IMR-90 (cell line): ENCODE data around the gene TANGO2. TPM values are rescaled to one million over a fixed set of nuclear protein-coding genes. Genes with fewer than 3 reads are reported as not detected.

Source experiments
- ATAC-seq: fragments of 200-7000 bp; cut with Tn5 transposase; 2 replicates; pipeline ENCODE4 v1.9.1; 2020; ENCODE audit warnings: low read depth, mild to moderate bottlenecking, moderate library complexity
- BruUV-seq: library from RNA; stranded (reverse); fragments of 400-500 nt; replicated peaks from 2 replicates; lab custom pipeline; 2021; lab: Mats Ljungman, UMichigan
- CTCF ChIA-PET: fragments of 300-600 bp; formaldehyde crosslinking; extraction: SDS; loops from one replicate; lab custom pipeline; 2021; ENCODE audit warnings: antibody characterized with exemption; lab: Yijun Ruan, JAX
- POLR2A ChIA-PET: fragments of 300-600 bp; sonication (Branson Sonifier 250); formaldehyde crosslinking; loops from one replicate; lab custom pipeline; 2022; ENCODE audit warnings: antibody characterized with exemption; ENCODE audit not compliant: unreplicated experiment; lab: Charles Lee
- DNase-seq: peaks from one replicate; pipeline ENCODE4 v3.0.0; 2013
- H2AFZ ChIP-seq: replicated peaks from 2 replicates; pipeline ENCODE3; 2013; ENCODE audit warnings: low read length, mild to moderate bottlenecking; ENCODE audit not compliant: poor library complexity
- H2AK5ac ChIP-seq: 2 replicates; pipeline ENCODE4 v1.6.1; 2013; ENCODE audit warnings: low read depth, low read length, inconsistent platforms
- H2AK9ac ChIP-seq: replicated peaks from 2 replicates; pipeline ENCODE3; 2013; ENCODE audit warnings: mild to moderate bottlenecking, low read depth, low read length, moderate library complexity; ENCODE audit not compliant: poor library complexity
- H2BK120ac ChIP-seq: 2 replicates; pipeline ENCODE4 v1.6.1; 2013; ENCODE audit warnings: low read depth, low read length, inconsistent platforms
- H2BK15ac ChIP-seq: 3 replicates; pipeline ENCODE4 v1.6.1; 2013; ENCODE audit warnings: low read depth, low read length, inconsistent platforms
- H2BK20ac ChIP-seq: 2 replicates; pipeline ENCODE4 v1.6.1; 2013; ENCODE audit warnings: low read depth, mild to moderate bottlenecking, inconsistent platforms, low read length, moderate library complexity
- H2BK5ac ChIP-seq: 2 replicates; pipeline ENCODE4 v1.6.1; 2013; ENCODE audit warnings: mild to moderate bottlenecking, low read depth, low read length, inconsistent platforms; ENCODE audit not compliant: poor library complexity, severe bottlenecking
- H3K14ac ChIP-seq: replicated peaks from 2 replicates; pipeline ENCODE4 v1.6.1; 2013; ENCODE audit warnings: low read depth, low read length, inconsistent platforms
- H3K18ac ChIP-seq: 2 replicates; pipeline ENCODE4 v1.6.1; 2013; ENCODE audit warnings: low read depth, low read length, control low read depth
- H3K23ac ChIP-seq: 2 replicates; pipeline ENCODE4 v1.6.1; 2013; ENCODE audit warnings: low read depth, low read length, inconsistent platforms
- H3K27ac ChIP-seq: 2 replicates; pipeline ENCODE4 v1.5.1; 2013; ENCODE audit warnings: mild to moderate bottlenecking, control low read depth, low read length; ENCODE audit not compliant: insufficient read depth
- H3K27me3 ChIP-seq: 2 replicates; pipeline ENCODE4 v1.6.1; 2013; ENCODE audit warnings: low read length; ENCODE audit not compliant: control insufficient read depth, insufficient read depth
- H3K36me3 ChIP-seq: 2 replicates; pipeline ENCODE4 v1.6.1; 2013; ENCODE audit warnings: low read length, mixed read lengths; ENCODE audit not compliant: control insufficient read depth, insufficient read depth
- H3K4ac ChIP-seq: 2 replicates; pipeline ENCODE4 v1.6.1; 2013; ENCODE audit warnings: low read depth, low read length, inconsistent platforms
- H3K4me1 ChIP-seq: 2 replicates; pipeline ENCODE4 v1.6.1; 2013; ENCODE audit warnings: low read length, mixed read lengths; ENCODE audit not compliant: control insufficient read depth, insufficient read depth
- H3K4me2 ChIP-seq: 2 replicates; pipeline ENCODE4 v1.6.1; 2013; ENCODE audit warnings: low read depth, mild to moderate bottlenecking, control low read depth, low read length, moderate library complexity
- H3K4me3 ChIP-seq: 2 replicates; pipeline ENCODE4 v1.5.1; 2013; ENCODE audit warnings: low read depth, mild to moderate bottlenecking, control low read depth, low read length, moderate library complexity; ENCODE audit not compliant: insufficient read depth
- H3K56ac ChIP-seq: 2 replicates; pipeline ENCODE4 v1.6.1; 2013; ENCODE audit warnings: low read length, inconsistent platforms; ENCODE audit not compliant: insufficient read depth; ENCODE audit errors: extremely low read depth
- H3K79me1 ChIP-seq, 2 experiments: 2 replicates each; pipeline ENCODE4 v1.6.1; 2013; ENCODE audit warnings: low read length in 2 of 2, inconsistent platforms in 1 of 2, low read depth in 1 of 2
- H3K9ac ChIP-seq: 2 replicates; pipeline ENCODE4 v1.6.1; 2013; ENCODE audit warnings: low read depth, low read length, control low read depth
- H3K9me1 ChIP-seq: 2 replicates; pipeline ENCODE4 v1.6.1; 2013; ENCODE audit warnings: low read length, inconsistent platforms; ENCODE audit not compliant: insufficient read depth
- H3K9me3 ChIP-seq: 2 replicates; pipeline ENCODE4 v1.6.1; 2013; ENCODE audit warnings: low read length; ENCODE audit not compliant: control insufficient read depth, insufficient read depth
- H4K20me1 ChIP-seq: 2 replicates; pipeline ENCODE4 v1.6.1; 2013; ENCODE audit warnings: low read length, inconsistent platforms; ENCODE audit not compliant: insufficient read depth
- H4K5ac ChIP-seq: 2 replicates; pipeline ENCODE4 v1.6.1; 2013; ENCODE audit warnings: mild to moderate bottlenecking, low read depth, low read length, control low read depth
- H4K8ac ChIP-seq, 2 experiments: 2 replicates each; pipeline ENCODE4 v1.6.1; 2013; ENCODE audit warnings: low read depth in 2 of 2, low read length in 2 of 2, control low read depth in 1 of 2, inconsistent platforms in 1 of 2
- H4K91ac ChIP-seq: 2 replicates; pipeline ENCODE4 v1.6.1; 2013; ENCODE audit warnings: low read depth, low read length, inconsistent platforms; ENCODE audit not compliant: insufficient read depth
- BHLHE40 ChIP-seq: fragments of 150-350 bp; IDR thresholded peaks from 2 replicates; pipeline ENCODE4 v1.6.1; 2016; ENCODE audit warnings: mild to moderate bottlenecking, low read depth, low read length
- FOS ChIP-seq: fragments of 150-350 bp; IDR thresholded peaks from 2 replicates; pipeline ENCODE4 v1.6.1; 2016; ENCODE audit warnings: low read depth, low read length
- POLR2A ChIP-seq: IDR thresholded peaks from 2 replicates; pipeline ENCODE4 v1.6.1; 2012; ENCODE audit warnings: mild to moderate bottlenecking, low read depth, low read length
- RAD21 ChIP-seq: IDR thresholded peaks from 2 replicates; pipeline ENCODE4 v1.6.1; 2012; ENCODE audit warnings: low read length, improper control_type of control experiment
- RFX5 ChIP-seq: IDR thresholded peaks from 2 replicates; pipeline ENCODE4 v1.8.0; 2012; ENCODE audit warnings: low read depth, mild to moderate bottlenecking, low read length, moderate library complexity
- SMC3 ChIP-seq: fragments of 150-350 bp; IDR thresholded peaks from 2 replicates; pipeline ENCODE4 v1.6.1; 2016; ENCODE audit warnings: low read depth, mild to moderate bottlenecking, antibody characterized with exemption, low read length, moderate library complexity
- WGBS, 2 experiments: methylation state at CpG; one replicate each; pipeline versions ENCODE4 v1.1.5 to v1.1.7; 2013; ENCODE audit warnings: missing lambda C conversion rate in 2 of 2; ENCODE audit not compliant: insufficient read length in 1 of 2; ENCODE audit errors: extremely low coverage in 2 of 2; 5-methylcytosine and 5-hydroxymethylcytosine counted together
- dilution Hi-C: fragments of 300-500 bp; cut with HindIII; formaldehyde crosslinking; loops from one replicate; pipeline ENCODE4 v1.14.3; 2018; ENCODE audit warnings: low sequenced_read_pairs; ENCODE audit not compliant: unreplicated experiment
- in situ Hi-C: fragments of 300-500 bp; cut with MboI; formaldehyde crosslinking; loops from 3 replicates; pipeline ENCODE4 v1.14.3; 2019; ENCODE audit warnings: low sequenced_read_pairs, inconsistent platforms, mixed read lengths
- intact Hi-C: fragments of 100-400 bp; cut with micrococcal nuclease; formaldehyde crosslinking; loops from 2 replicates; pipeline ENCODE4 v1.10.0; 2022
- polyA plus RNA-seq, 3 experiments: library from polyadenylated mRNA; depleted of rRNA; stranded (reverse); fragments of >200 nt; gene quantifications; 2 replicates each; pipeline ENCODE4 v1.2.3, GENCODE V29; 2012; ENCODE audit warnings: low replicate concordance in 1 of 3
- total RNA-seq: library from RNA; depleted of rRNA; stranded (reverse); fragments of >200 nt; gene quantifications from 2 replicates; pipeline ENCODE4 v1.2.3, GENCODE V29; 2012
- TF ChIP-seq, protein P1 (sequence below): fragments of 150-350 bp; IDR thresholded peaks from 2 replicates; pipeline ENCODE4 v1.6.1; 2017; ENCODE audit warnings: mild to moderate bottlenecking, antibody characterized with exemption, low read length, low read depth

Gene TANGO2
- total and polyA plus RNA-seq, 2 of the 4 experiments (the other 2 are of a cell fraction): 45.1 to 75.1 TPM

- Histone ChIP-seq H3K4ac (no peak overlapping the region), H3K23ac (no peak overlapping the region), H2AK9ac (peak overlapping the region; percentile 58), H2BK15ac (no peak overlapping the region), H3K79me1 (no peaks in the 10 kb centered on the region), H3K9me3 (no peaks in the 10 kb centered on the region), H4K91ac (no peak overlapping the region), H3K9me1 (no peaks in the 10 kb centered on the region), H4K20me1 (peaks cover 18% of the 10 kb centered on the region), H4K8ac (no peak overlapping the region), H2BK5ac (no peak overlapping the region), H3K56ac (no peak overlapping the region), H2BK120ac (no peak overlapping the region), H2AFZ (no peak overlapping the region), H3K9ac (no peak overlapping the region), H3K18ac (no peak overlapping the region), H3K4me2 (no peak overlapping the region), H3K27ac (no peak overlapping the region), H2AK5ac (no peak overlapping the region), H3K36me3 (peaks cover 28% of the 10 kb centered on the region), H2BK20ac (no peak overlapping the region), H3K14ac (no peak overlapping the region), H4K5ac (no peak overlapping the region), H3K4me3 (no peak overlapping the region), H3K4me1 (0 out of 2 replicates have a peak, but pooled peaks cover 1% of the 10 kb centered on the region), H3K27me3 (no peaks in the 10 kb centered on the region)
- WGBS, 2 experiments: 96% methylated on average over 29 of the region's 46 CpGs; no CpG with 5 or more reads in 1 of the 2 experiments
- in situ Hi-C loops (loop anchor here (5.0 kb wide), 1 partner anchor 39 kb away; no protein-coding TSS in a partner anchor), intact Hi-C loops (no loop called here), dilution Hi-C loops (no loop called here)
- TF ChIP-seq, protein P1, sequence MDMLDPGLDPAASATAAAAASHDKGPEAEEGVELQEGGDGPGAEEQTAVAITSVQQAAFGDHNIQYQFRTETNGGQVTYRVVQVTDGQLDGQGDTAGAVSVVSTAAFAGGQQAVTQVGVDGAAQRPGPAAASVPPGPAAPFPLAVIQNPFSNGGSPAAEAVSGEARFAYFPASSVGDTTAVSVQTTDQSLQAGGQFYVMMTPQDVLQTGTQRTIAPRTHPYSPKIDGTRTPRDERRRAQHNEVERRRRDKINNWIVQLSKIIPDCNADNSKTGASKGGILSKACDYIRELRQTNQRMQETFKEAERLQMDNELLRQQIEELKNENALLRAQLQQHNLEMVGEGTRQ: no peak
- TF ChIP-seq RAD21 (no peak), FOS (no peak), BHLHE40 (no peak), SMC3 (no peak), POLR2A (no peak), RFX5 (no peak)
- BruUV-seq: no TSS peak
- CTCF ChIA-PET: no interaction called here
- no peak for DNase-seq
- POLR2A ChIA-PET: no interaction called here
- ATAC-seq: no peak
Measured at GRCh38 chr22:19973551-19974267, 47.2 kb upstream of the TANGO2 start.
